ENCODE results near the gene B3GLCT.

The B3GLCT gene

DNA sequence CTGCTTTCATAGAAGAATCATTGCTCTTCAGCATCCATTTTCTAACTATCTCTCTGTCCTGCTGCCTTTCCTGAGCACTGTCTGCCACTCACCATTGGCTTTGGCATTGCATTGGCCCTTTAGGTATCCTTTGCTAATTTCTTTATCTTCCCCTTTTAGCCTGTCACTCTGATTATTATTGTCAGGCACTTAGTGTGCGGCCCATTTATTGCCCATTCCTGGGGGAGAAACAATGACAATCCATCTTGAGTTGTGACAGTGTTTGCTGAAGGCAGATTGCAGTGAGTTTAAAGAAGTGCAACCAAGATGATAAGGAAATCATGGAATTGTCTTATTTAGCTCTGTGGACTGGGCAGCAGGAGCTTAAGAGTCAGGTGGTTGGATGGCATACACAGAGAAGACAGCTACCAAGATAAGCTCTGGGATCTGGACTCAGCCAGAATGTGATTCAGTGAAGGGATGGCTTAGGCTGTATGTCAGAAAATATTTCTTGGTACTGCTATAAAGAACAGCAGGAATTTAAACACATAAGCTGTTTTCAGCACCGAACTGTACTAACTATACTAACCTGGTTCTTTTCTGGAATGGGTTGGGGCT, 25.3 kb downstream of the B3GLCT start:
- DNase-seq: no peak

- DNase-seq: no peak
Measured at GRCh38 chr13:31225998-31226675, 26.4 kb downstream of the B3GLCT start.

DNA sequence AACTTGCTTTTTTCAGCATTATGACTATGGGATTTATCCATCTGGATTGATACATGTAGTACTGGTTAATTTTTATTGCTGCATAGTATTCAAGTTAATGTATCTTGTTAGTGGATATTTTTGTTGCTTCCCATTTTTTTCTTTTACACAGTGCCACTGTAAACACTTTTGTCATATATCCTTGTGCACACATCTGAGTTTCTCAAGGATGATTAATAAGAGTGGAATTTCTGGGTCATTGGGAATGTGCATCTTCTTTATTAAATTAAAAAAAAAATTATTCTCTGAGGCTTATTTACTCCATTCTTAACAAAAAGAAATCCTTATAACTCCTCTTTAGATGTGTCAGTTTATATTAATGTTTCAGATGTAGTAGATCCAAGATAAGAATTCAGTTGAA, 27.3 kb downstream of the B3GLCT start:
- no peak for DNase-seq

GRCh38 chr13:31227870-31228269, 28.1 kb downstream of the B3GLCT start:
- DNase-seq: no peak

DNA sequence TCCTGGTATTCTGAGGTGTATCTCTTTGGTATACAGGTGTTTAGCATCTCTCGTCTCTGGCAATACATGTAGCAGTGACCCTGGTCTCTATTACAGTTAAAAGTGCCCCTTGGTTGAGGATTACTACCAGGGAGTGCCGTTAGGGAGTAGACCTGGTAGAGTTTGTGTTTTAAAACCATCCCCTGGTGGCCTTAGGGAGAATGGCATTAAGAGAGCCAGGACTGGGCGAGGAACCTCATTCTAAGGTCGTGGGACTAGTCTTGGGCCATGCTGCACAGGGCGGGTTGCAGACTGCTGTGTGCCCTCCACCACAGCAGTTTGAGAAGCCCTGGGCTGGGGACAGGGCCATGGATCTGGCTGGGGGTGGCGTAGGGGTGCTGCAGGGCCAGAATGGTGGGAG, 35.0 kb downstream of the B3GLCT start:
- no peak for DNase-seq

- DNase-seq: peak; percentile 24
Measured at GRCh38 chr13:31236211-31236786, 36.5 kb downstream of the B3GLCT start.

- no peak for DNase-seq
Measured at GRCh38 chr13:31240921-31241320, 41.1 kb downstream of the B3GLCT start.

- no peak for DNase-seq
Measured at GRCh38 chr13:31242367-31242766, 42.6 kb downstream of the B3GLCT start.

- no peak for DNase-seq
Measured at GRCh38 chr13:31242916-31243315, 43.1 kb downstream of the B3GLCT start.

DNA sequence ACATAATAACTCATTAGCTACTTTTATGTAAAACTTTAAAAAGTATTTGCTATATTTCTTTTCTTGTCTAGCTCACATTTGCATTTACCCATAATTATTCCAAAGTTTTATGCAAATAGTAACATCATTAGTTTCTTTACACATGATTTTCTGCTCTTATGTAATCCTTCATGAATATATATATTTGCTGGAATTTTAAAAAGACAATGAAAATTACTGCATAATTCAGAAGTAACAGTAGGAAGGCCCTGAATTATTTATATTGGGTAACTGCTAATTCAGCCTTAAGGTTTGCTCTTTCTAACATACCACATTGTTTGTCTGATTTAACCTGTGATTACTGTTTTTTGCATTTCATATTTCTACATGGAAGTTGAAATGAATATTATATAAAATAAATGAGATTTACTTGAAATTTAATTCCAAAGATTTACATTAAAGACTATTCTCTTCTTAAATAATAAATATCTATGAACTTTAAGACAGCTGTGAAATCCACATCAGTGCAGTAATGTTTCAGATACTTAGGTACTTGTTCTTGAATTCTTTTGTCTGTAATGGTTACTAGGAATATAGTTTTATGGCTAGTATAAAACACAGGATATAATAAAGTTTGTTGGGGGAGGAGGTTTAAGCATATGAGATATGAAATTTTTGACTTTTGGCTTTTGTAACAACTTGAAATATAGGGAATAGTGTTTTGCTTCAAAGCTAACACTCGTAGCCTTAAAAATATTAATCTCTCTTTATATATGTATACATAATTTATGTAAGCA, 46.0 kb downstream of the B3GLCT start:
- DNase-seq: no peak

DNA sequence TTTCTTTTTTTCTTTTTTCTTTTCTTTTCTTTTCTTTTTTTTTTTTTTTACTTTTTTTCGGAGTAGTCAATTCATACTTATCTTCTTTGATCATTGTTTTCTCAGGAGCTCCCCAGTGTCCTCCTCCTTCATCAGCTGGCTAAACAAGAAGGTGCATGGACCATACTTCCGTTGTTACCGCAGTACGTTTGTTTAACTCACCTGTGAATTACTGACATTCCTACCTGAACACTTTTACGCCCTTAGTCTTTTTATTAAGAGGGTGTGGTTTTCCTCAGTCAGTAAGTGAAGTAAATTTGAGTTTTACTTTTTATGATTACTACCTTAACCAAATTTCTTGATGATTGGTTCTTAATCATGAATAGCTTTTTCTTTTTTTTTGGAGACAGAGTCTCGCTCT, 47.1 kb downstream of the B3GLCT start:
- DNase-seq: no peak

DNA sequence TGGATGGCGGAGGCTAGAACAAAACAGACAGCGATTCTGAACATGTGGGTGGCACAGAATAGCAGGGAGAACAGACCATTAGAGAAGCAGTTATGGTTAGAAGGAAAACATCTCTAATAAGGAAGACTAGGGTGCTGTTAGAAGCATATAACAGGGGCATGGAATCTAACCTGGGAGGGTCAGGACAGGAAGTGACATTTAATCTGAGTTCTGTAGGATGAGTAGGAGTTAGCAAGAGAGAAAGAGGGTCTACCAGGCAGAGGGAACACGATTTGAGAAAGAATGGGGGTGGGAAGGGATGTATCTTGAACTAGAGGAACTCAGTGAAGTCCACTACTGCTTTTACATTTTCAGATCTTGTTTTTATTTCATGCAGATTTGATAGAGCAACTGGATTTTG, 48.6 kb downstream of the B3GLCT start:
- DNase-seq: no peak

DNA sequence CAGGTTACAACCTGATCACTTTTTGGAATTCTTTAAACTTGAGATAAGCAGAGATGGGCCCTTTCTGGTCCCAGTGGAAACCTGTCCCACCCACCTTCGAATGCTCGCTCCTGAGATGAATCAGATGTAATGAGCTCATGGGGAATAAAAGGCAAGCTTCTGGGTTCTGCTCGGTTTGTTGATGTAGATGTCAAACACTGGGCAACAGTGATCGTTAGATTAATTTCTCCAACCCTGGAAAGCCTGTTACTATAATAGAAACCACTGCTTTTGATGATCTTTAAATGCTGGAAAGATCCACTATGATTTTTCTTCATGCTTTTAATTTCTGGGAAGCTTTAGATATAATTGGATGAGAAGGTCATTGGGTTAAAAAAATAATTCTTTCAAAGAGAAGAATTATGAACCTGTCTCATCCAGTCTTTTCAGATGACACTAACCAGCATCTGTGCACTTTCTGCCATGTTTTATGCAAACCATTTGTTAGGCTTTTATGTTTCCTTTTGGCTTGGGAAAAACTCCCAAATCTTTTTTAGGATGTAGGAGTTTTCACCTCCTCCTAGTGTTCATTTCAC, 49.3 kb downstream of the B3GLCT start:
- no peak for DNase-seq

DNA sequence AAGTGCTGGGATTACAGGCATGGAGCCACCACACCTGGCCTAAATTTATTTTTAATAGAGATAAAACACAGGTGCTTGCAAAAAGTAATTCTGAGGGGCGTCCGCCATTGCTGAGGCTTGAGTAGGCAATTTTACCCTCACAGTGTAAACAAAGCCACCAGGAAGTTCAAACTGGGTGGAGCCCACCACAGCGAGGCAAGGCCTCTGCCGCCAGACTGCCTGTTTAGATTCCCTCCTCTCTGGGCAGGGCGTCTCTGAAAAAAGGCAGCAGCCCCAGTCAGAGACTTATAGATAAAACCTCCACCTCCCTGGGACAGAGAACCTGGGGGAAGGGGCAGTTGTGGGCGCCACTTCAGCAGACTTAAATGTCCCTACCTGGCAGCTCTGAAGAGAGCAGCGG, 50.7 kb downstream of the B3GLCT start:
- DNase-seq: peak; percentile 3

DNA sequence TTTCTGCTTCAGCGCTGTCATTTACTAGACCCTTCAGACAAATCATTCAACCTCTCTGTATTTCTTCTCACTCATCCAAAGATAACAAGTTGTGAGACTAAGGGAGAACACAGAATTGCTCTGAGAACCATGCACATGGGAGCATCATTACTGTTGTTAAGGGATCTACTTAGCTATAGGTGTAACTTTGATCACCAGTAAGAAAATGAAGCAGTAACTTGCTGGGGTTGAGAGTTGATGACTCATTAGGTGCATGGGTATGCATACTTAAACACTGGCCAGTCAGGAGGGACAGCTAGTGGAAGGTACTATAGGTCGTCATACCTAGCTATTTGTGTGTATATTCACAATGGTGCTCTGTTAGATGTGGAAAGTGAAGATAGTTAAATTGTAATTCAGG, 61.5 kb downstream of the B3GLCT start:
- no peak for DNase-seq

- no peak for DNase-seq
Measured at GRCh38 chr13:31263346-31263745, 63.6 kb downstream of the B3GLCT start.

DNA sequence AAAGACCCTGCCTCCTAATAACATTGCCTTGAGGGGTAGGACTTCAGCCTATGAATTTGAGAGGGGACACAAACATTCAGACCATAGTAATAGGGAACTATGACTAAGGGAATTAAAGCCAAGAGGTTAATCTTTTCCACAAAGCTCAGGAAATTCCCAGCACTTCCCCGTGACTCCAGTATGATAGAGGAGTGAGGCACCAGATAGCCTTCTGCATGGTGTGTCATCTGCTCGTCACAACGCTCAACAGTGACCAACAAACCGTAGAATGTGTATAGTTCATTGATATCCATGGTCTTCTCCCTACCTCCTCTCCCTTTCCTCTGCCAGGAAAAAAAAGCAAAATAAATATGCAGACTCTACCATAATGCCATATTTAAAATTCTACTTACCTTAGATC, 64.4 kb downstream of the B3GLCT start:
- no peak for DNase-seq

DNA sequence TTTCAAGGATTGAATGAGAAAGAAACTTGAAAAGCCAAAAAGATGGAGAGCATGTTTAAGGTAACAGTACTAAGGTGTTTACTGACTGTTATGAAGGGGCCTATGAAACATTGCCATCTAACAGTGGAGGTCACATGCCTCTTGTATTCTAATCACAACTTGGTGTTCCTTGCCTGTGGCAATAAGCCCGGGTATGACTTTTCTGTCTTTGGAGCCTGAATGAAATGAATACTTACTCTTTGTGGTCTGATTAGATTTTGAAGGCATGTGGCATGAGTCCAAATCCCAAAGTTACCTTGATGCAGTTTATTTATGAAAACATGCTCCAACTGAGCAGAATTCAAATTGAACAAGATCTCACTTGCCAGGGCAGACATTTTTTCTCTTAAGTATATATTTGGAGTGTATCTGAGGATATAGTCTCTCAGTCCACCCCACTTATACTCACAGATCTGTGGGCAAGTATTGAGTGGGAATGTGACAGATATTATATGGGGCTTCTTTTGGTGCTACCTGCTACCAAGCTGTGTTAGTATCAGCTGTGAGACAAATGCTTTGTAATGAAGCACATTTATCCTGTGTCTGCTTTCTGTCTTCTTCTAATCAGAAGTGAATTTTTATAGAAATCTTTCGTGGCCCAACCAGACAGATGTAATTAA, 67.5 kb downstream of the B3GLCT start:
- no peak for DNase-seq

- DNase-seq: no peak
Measured at GRCh38 chr13:31274390-31274789, 74.6 kb downstream of the B3GLCT start.

GRCh38 chr13:31276421-31276820, 76.6 kb downstream of the B3GLCT start:
- no peak for DNase-seq

- DNase-seq: no peak
Measured at GRCh38 chr13:31278869-31279268, 79.1 kb downstream of the B3GLCT start.

DNA sequence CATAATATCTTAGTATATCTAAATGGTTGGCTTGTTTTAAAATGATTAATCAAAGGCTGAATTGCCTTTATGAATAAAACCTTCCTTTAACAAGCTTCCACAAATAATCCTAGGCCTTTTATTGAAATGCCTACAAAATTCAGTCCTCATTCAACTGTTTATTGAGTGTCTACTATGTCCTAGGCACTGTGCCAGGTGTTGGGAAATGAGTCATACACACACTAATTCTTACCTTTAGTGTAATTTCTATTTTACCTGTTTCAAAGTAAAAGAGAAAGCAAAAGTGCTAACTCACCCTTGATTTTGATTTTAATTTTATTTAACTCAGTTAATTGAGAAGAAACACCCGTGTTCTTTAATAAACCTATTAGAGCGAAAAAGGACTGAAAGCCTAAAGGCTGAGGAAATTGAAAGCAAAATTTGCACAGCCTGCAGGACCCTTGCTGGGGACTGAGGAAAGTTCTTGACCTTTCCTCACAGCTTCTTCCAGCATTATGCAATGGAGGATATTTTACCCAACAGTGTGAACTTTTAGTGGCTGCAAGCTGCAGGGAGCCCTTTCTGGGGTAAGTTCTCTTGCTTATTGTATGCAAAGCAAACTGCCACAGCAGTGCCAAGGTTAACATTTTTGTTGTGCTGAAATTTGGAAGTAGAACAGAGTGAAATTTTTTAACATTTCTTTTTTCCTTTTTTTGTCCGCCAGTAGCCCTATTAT, 83.1 kb downstream of the B3GLCT start:
- no peak for DNase-seq
